HL-60 (cell line): ENCODE measurements around the gene LIMS2.

Experiments used
- GABPA ChIP-seq: IDR thresholded peaks from 2 replicates; pipeline ENCODE4 v1.6.1; 2012; ENCODE audit warnings: low read depth
- POLR2AphosphoS5 ChIP-seq: IDR thresholded peaks from 2 replicates; pipeline ENCODE4 v1.6.1; 2012; ENCODE audit warnings: low read depth
- SPI1 ChIP-seq: IDR thresholded peaks from 2 replicates; pipeline ENCODE4 v1.6.1; 2012; ENCODE audit warnings: low read depth, mild to moderate bottlenecking, borderline replicate concordance
- TF ChIP-seq, protein P1 (sequence below): IDR thresholded peaks from one replicate; pipeline ENCODE4 v1.5.1; 2011; ENCODE audit warnings: low read length, control low read depth, inconsistent platforms; ENCODE audit not compliant: insufficient read depth
- TF ChIP-seq, protein P2 (sequence below): IDR thresholded peaks from 2 replicates; pipeline ENCODE4 v1.6.1; 2012; ENCODE audit warnings: low read depth; ENCODE audit not compliant: insufficient replicate concordance

GRCh38 chr2:127669056-127669455 lies 6.3 kb downstream of the LIMS2 start:
- TF ChIP-seq, protein P1, sequence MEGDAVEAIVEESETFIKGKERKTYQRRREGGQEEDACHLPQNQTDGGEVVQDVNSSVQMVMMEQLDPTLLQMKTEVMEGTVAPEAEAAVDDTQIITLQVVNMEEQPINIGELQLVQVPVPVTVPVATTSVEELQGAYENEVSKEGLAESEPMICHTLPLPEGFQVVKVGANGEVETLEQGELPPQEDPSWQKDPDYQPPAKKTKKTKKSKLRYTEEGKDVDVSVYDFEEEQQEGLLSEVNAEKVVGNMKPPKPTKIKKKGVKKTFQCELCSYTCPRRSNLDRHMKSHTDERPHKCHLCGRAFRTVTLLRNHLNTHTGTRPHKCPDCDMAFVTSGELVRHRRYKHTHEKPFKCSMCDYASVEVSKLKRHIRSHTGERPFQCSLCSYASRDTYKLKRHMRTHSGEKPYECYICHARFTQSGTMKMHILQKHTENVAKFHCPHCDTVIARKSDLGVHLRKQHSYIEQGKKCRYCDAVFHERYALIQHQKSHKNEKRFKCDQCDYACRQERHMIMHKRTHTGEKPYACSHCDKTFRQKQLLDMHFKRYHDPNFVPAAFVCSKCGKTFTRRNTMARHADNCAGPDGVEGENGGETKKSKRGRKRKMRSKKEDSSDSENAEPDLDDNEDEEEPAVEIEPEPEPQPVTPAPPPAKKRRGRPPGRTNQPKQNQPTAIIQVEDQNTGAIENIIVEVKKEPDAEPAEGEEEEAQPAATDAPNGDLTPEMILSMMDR: no peak
- TF ChIP-seq, protein P2, sequence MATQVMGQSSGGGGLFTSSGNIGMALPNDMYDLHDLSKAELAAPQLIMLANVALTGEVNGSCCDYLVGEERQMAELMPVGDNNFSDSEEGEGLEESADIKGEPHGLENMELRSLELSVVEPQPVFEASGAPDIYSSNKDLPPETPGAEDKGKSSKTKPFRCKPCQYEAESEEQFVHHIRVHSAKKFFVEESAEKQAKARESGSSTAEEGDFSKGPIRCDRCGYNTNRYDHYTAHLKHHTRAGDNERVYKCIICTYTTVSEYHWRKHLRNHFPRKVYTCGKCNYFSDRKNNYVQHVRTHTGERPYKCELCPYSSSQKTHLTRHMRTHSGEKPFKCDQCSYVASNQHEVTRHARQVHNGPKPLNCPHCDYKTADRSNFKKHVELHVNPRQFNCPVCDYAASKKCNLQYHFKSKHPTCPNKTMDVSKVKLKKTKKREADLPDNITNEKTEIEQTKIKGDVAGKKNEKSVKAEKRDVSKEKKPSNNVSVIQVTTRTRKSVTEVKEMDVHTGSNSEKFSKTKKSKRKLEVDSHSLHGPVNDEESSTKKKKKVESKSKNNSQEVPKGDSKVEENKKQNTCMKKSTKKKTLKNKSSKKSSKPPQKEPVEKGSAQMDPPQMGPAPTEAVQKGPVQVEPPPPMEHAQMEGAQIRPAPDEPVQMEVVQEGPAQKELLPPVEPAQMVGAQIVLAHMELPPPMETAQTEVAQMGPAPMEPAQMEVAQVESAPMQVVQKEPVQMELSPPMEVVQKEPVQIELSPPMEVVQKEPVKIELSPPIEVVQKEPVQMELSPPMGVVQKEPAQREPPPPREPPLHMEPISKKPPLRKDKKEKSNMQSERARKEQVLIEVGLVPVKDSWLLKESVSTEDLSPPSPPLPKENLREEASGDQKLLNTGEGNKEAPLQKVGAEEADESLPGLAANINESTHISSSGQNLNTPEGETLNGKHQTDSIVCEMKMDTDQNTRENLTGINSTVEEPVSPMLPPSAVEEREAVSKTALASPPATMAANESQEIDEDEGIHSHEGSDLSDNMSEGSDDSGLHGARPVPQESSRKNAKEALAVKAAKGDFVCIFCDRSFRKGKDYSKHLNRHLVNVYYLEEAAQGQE: no peak
- TF ChIP-seq POLR2AphosphoS5 (no peak), GABPA (no peak), SPI1 (no peak)
